ENCODE results near the gene ACAT1. TPM values are rescaled to one million over a fixed set of nuclear protein-coding genes. Genes with fewer than 3 reads are reported as not detected.
"Not testable (repeated sequence)": the region's sequence is repeated elsewhere in the genome, so short reads cannot be mapped to it uniquely, and the experiment has no call there.

ACAT1 gene
- total and polyA plus RNA-seq, 10 donors = 33.8 to 106 (median 55.0) TPM

GRCh38 chr11:108112057-108112456 is 9.3 kb upstream of the ACAT1 start:
- TF ChIP-seq POLR2A (IDR thresholded peaks at IDR 0.05) = no peak
- TF ChIP-seq CTCF (IDR thresholded peaks at IDR 0.05 in 8 of 11, conservative IDR thresholded peaks at IDR 0.05 in 3 of 11) = no peak
- TF ChIP-seq POLR2AphosphoS5 (IDR thresholded peaks at IDR 0.05) = no peak
- no peak overlapping the region for H3K27ac ChIP-seq
- no peak overlapping the region for H3K4me3 ChIP-seq
- peaks cover 0 to 9% (median 5%) of the 10 kb centered on the region in 6 donors for H3K4me1 ChIP-seq
- intact Hi-C loops (cut with DNase I; ENCODE audit: low total_unique reads) = loop anchor here (10.0 kb wide), 1 partner anchor 543 kb away; no protein-coding TSS in a partner anchor
- H3K36me3 ChIP-seq = peaks cover 0 to 27% (median 0%) of the 10 kb centered on the region in 6 donors
- no peak for DNase-seq
- no peaks in the 10 kb centered on the region for H3K9me3 ChIP-seq
- H3K27me3 ChIP-seq (replicated peaks in 1 of 7) = no peaks in the 10 kb centered on the region
- 90 to 97% (median 95%) methylated on average over 2 of the region's 2 CpGs for WGBS, 5 donors

GRCh38 chr11:108115500-108116140 is 5.7 kb upstream of the ACAT1 start:
- intact Hi-C loops (cut with DNase I; ENCODE audit: low total_unique reads) = loop anchor here (10.0 kb wide), 1 partner anchor 539 kb away; no protein-coding TSS in a partner anchor
- Histone ChIP-seq H3K4me3 (no peak overlapping the region), H3K27me3 (replicated peaks in 1 of 7) (no peaks in the 10 kb centered on the region), H3K36me3 (peaks cover 0 to 7% (median 0%) of the 10 kb centered on the region in 6 donors), H3K4me1 (peaks cover 0 to 11% (median 5%) of the 10 kb centered on the region in 6 donors), H3K27ac (no peak overlapping the region), H3K9me3 (no peaks in the 10 kb centered on the region)
- no peak for TF ChIP-seq POLR2A (IDR thresholded peaks at IDR 0.05)
- peak in 1 of 3 donors; percentile 56 for TF ChIP-seq POLR2AphosphoS5 (IDR thresholded peaks at IDR 0.05)
- TF ChIP-seq CTCF (IDR thresholded peaks at IDR 0.05 in 8 of 11, conservative IDR thresholded peaks at IDR 0.05 in 3 of 11) = no peak
- no peak for DNase-seq
- WGBS, 5 donors = 53 to 75% (median 67%) methylated on average over 5 of the region's 5 CpGs

- intact Hi-C loops (cut with DNase I; ENCODE audit: low total_unique reads) = loop anchor here (10.0 kb wide), 1 partner anchor 537 kb away; no protein-coding TSS in a partner anchor
- Histone ChIP-seq H3K4me1 (peaks cover 9 to 30% (median 21%) of the 10 kb centered on the region in 6 donors), H3K27me3 (replicated peaks in 1 of 7) (no peaks in the 10 kb centered on the region), H3K4me3 (no peak overlapping the region), H3K9me3 (no peaks in the 10 kb centered on the region), H3K36me3 (no peaks in the 10 kb centered on the region), H3K27ac (no peak overlapping the region)
- peak in 8 of 11 experiments; percentile 26 to 61 (median 42) for TF ChIP-seq CTCF (IDR thresholded peaks at IDR 0.05 in 8 of 11, conservative IDR thresholded peaks at IDR 0.05 in 3 of 11)
- no peak for TF ChIP-seq POLR2AphosphoS5 (IDR thresholded peaks at IDR 0.05)
- no peak for DNase-seq
Observed at GRCh38 chr11:108117746-108118371, 3.5 kb upstream of the ACAT1 start.

- WGBS, 5 donors = 61 to 68% (median 64%) methylated on average over 7 of the region's 7 CpGs
- Histone ChIP-seq H3K27ac (peak overlapping the region in 7 of 8 donors; percentile 82 to 92 (median 89)), H3K4me3 (peak overlapping the region; percentile 72 to 91 (median 84)), H3K4me1 (peaks cover 27 to 51% (median 39%) of the 10 kb centered on the region in 6 donors)
- DNase-seq; intact Hi-C loops (cut with DNase I; ENCODE audit: low total_unique reads); H3K27me3 ChIP-seq (replicated peaks in 1 of 7); H3K9me3 ChIP-seq; H3K36me3 ChIP-seq: not testable (repeated sequence)
Observed at GRCh38 chr11:108120936-108121273, 462 bp upstream of the ACAT1 start.
